Activated effector memory CD4-positive, alpha-beta T cell treated with anti-CD3 and anti-CD28 coated beads, Interleukin-2, amount 50 U/mL, for 16 hours (primary cell): ENCODE data around the gene ARHGEF3.

Experiments used
- DNase-seq: peaks from one replicate; pipeline ENCODE4 v3.0.0-alpha.2; 2020

The ARHGEF3 gene, protein sequence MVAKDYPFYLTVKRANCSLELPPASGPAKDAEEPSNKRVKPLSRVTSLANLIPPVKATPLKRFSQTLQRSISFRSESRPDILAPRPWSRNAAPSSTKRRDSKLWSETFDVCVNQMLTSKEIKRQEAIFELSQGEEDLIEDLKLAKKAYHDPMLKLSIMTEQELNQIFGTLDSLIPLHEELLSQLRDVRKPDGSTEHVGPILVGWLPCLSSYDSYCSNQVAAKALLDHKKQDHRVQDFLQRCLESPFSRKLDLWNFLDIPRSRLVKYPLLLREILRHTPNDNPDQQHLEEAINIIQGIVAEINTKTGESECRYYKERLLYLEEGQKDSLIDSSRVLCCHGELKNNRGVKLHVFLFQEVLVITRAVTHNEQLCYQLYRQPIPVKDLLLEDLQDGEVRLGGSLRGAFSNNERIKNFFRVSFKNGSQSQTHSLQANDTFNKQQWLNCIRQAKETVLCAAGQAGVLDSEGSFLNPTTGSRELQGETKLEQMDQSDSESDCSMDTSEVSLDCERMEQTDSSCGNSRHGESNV

GRCh38 chr3:56801662-56802377, at the start of gene ARHGEF3:
Gene ARHGEF3, minus strand, starts transcription at chr3:56801949. Its CDS starts 151 bp downstream, at chr3:56801798.
- peak; percentile 96 for DNase-seq

DNA sequence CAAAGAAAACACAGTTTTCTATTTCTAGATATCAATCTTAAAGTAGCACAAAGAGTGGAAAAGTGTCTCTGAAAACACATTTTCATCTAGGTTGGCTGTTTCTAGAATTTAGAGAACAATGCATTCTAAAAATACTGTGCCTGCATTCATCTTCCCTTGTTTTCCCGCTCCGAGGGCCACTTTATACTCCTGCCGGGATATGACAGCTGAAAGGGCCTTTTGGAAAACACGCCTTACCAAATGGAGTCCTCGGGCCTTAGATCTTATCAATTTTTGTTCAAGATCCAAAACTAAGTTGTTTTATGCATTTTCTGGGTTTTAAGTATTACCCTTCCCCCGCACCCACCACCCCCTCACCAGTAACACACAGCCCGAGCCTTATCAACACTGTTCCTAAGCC, 47.9 kb upstream of the ARHGEF3 start:
- no peak for DNase-seq

GRCh38 chr3:56845505-56845904, 43.8 kb upstream of the ARHGEF3 start:
- DNase-seq: no peak

GRCh38 chr3:56844536-56844935, 42.8 kb upstream of the ARHGEF3 start:
- DNase-seq: no peak

DNA sequence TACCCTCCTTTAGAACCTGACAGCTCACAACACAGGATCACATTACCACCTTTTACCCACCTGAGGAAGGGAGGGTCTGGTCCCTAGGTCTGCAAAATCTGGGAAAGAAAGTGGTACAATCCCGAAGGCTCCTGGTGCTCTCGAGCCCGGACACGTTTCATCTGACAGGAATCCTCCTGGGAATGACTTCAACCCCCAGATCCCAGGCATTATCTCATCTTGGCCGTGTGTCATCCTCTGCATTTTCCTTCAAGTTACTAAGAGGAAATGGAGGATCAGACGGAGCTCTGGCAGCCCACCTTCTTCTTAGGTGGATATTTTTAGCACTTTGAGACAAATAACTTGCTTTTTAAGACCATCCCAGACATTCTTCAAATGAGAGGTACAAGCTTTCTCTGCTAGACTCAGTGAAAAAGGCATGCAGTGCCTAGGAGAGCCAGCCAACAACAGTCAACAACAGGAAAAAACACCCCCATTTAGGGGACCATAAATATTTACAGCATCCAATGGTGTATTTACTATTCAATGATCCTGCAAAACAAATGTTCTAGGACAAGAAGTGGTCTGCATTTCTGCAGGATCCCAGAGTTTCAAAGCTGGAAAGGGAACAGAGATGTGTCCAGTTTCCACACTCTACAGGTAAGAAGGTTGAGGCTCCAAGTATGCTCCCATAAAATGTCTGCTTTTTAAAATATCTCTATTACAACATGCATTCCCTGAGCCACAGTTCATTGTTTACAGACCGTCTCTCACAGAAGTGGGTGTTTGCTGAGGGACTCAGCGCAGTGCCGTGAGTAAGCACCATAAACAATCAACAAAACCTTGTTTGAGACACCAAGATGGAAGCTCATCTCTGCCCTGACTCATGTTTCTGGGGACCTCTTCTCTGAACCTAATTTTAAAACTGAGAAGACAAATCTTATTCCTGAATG, 38.3 kb upstream of the ARHGEF3 start:
- DNase-seq: no peak

- DNase-seq: no peak
Measured at GRCh38 chr3:56838448-56838847, 36.7 kb upstream of the ARHGEF3 start.

DNA sequence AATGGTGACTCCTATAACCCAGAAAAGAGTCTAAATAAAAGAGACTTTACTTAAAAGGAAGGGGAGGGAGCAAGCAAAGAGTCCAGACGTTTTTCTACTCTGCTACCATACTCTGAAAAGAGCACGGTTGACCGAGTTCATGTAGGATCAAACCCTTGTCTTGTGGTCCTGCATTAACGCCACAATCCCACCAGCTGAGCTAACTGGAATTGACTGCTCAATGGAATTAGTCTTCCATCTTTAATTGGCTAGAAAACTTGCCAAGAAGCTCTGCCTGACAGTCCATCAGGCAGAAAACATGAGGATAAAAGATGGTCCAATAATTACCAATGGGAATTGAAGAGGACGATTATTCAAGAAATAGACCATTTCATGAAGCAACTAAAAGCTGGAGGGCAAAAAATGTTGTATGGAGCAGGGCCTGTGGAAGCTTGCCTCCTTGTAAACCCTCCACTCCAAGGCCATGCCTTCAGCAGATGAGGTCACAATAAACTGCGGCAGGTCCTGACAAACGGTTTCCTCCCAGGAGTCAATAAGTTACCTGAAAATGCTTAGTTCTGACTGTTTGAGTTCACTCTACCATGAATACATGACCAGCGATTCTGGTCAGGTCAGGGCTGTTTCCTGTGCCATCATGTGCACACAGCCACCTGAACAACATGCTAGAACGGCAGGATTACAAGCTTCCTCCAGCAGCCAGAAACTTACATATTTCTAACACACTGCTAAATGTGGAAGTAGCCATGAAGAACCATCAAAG, 35.6 kb upstream of the ARHGEF3 start:
- no peak for DNase-seq

DNA sequence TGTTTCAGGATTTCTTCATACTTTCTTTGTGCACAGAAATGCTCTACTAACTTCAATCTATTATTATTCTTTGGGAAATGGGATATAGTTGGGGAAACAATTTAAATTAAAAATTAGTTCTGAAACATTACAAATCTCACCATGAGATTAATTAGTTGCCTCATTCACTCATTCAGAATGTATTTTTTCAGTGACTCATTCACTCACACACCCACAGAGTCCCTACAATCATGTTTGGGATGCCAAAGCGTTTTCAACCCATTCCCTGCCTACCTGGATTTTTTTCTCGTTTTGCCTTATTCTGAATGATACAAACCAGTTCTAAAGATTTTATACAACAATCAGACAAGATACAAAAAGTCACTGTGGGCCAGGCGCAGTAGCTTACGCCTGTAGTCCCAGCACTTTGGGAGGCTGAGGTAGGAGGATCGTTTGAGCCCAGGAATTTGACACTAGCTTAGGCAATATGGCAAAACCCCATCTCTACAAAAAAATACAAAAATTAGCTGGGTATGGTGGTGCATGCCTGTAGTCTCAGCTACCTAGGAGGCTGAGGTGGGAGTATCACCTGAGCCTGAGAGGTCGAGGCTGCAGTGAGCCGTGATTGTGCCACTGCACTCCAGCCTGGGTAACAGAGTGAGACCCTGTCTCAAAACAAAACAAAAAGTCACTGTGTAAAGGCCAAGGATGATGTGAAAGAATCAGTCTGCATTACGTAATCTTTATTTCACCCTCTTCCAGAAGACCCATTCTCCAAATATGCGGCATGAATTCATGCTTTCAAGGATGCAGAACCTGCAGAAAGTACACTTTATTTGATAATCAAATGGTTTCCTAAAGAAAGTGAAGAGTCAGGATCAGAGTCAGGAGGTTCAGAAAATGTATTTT, 34.8 kb upstream of the ARHGEF3 start:
- no peak for DNase-seq

- no peak for DNase-seq
Measured at GRCh38 chr3:56835650-56836227, 34.0 kb upstream of the ARHGEF3 start.

DNA sequence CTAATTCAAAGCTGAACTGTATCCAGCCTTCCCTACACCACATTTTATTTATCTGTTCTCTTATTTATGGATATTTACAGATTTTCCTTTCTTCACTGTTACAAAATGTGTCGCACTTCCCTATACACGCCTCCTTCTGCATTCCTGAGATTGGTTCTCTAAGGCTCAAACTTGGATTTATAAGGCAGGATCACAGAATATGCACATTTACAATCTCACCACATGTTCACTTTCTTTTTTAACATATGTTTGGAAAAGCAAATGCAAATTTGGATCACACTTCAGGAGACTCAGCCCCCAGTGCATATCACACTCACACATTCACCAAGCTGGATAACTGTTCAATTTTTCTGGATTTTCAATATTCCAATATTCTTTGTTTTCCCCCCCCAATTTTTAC, 31.8 kb upstream of the ARHGEF3 start:
- DNase-seq: no peak

GRCh38 chr3:56833022-56833421, 31.3 kb upstream of the ARHGEF3 start:
- DNase-seq: no peak

- DNase-seq: no peak
Measured at GRCh38 chr3:56831572-56831971, 29.8 kb upstream of the ARHGEF3 start.

- DNase-seq: no peak
Measured at GRCh38 chr3:56830884-56831283, 29.1 kb upstream of the ARHGEF3 start.

DNA sequence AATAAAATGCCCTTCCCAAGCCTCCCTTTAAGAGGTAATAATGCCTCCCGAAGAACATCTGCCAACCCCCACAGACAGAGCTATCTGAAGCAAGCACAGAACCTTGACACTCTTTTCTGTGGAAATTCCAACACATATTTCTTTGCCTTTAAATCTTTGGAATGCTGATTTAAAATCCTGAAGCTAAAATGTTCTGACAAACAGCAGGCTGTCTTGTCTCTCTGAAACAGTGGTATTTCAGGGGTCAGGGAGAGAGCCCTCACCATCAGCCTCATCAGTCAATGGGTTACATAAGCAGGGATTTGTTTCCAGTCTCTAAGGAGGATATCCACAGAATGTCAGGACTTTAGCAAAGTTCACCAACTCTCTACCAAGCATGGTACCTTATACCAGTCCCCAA, 27.8 kb upstream of the ARHGEF3 start:
- DNase-seq: no peak

DNA sequence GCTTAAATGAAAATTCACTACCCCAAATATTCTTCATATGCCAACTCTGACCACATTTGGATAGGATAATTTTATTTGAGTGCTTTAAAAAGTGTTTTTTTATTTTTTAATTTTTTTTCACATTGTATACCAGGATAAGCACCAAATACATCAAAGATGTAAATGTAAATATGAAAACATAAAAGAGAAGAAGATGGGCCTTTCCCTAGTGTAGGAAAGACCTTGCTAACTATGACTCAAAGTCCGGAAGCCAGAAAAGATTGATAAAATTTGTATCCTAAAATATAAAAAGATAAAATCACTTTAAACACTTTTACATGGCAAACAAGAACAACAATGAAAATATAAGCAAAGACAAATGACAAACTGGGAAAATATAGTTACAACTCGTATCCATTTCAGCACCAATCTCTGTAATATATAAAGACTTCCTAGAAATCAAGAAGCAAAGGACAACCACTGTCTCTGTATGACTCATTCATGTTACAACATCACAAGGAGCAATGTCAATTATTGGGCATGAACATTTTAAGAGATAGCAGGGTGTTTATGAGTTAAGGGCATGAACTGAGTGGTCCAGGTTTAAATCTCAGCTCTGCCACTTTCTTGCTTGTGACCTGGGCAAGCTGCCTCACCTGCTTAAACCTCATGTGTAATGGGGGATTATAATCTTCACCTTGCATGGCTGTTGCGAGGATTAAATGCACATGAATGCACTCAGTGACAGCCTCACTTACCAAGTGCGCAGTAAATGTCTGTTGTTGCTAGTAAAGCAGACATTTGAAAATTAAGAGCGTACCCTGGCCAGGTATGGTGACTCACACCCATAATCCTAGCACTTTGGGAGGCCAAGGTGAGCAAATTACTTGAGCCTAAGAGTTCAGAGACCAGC, 25.3 kb upstream of the ARHGEF3 start:
- no peak for DNase-seq

- DNase-seq: no peak
Measured at GRCh38 chr3:56825567-56826438, 24.1 kb upstream of the ARHGEF3 start.

- DNase-seq: no peak
Measured at GRCh38 chr3:56823984-56824703, 22.4 kb upstream of the ARHGEF3 start.

DNA sequence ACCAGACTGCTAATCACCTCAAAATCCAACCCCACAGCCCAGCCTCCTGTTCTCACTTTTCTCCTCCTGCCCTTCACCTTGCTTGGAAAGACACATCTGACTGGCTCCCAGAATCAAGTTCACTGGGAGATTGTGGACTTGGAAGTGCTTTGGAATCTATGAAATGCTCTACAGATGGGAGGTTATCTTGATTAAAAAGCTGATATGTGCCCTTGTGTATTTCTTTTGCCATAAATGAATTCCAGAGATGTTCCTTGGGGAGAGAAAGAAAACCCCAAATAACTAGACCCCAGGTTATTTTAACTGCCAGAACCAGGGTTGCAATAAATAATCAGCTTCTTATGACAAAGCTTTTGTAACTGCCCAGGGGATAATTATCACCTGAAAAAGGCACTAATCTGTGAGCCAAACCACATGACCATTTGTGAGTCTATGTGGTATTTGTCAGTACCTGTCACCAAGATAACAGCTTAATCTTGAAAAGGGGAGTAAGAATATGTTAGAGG, 21.7 kb upstream of the ARHGEF3 start:
- DNase-seq: no peak
